Subcutaneous abdominal adipose tissue (tissue), 5 donors: ENCODE measurements around the gene IGLL5.
"Not testable (repeated sequence)": the region's sequence is repeated elsewhere in the genome, so short reads cannot be mapped to it uniquely, and the experiment has no call there.

Experiments used
- H3K27ac ChIP-seq: one replicate; pipeline ENCODE4 v1.7.0; 2013; ENCODE audit warnings: low read depth, mild to moderate bottlenecking, inconsistent platforms, low read length, moderate library complexity
- H3K27me3 ChIP-seq, 5 donors: one replicate each; pipeline ENCODE4 v1.7.0; 2013; ENCODE audit warnings: low read length in 5 of 5, inconsistent platforms in 1 of 5; ENCODE audit not compliant: control insufficient read depth in 5 of 5, insufficient read depth in 4 of 5
- H3K36me3 ChIP-seq, 5 donors: one replicate each; pipeline ENCODE4 v1.7.0; 2013; ENCODE audit warnings: low read length in 5 of 5; ENCODE audit not compliant: control insufficient read depth in 5 of 5, insufficient read depth in 5 of 5
- H3K4me1 ChIP-seq, 5 donors: one replicate each; pipeline ENCODE4 v1.7.0; 2013; ENCODE audit warnings: low read length in 5 of 5, mild to moderate bottlenecking in 3 of 5, moderate library complexity in 1 of 5; ENCODE audit not compliant: control insufficient read depth in 5 of 5, insufficient read depth in 5 of 5
- H3K4me3 ChIP-seq, 5 donors: one replicate each; pipeline ENCODE4 v1.7.0; 2013; ENCODE audit warnings: low read length in 5 of 5, low read depth in 1 of 5
- H3K9ac ChIP-seq, 5 donors: one replicate each; pipeline ENCODE4 v1.7.0; 2013; ENCODE audit warnings: low read length in 5 of 5, mild to moderate bottlenecking in 4 of 5, moderate library complexity in 3 of 5
- H3K9me3 ChIP-seq, 5 donors: one replicate each; pipeline ENCODE4 v1.7.0; 2013; ENCODE audit warnings: low read length in 5 of 5; ENCODE audit not compliant: control insufficient read depth in 5 of 5
- donor health status: healthy.
- donor health status: healthy.
- donor health status: healthy.
- donor health status: healthy.
- donor health status: healthy.

Gene IGLL5

DNA sequence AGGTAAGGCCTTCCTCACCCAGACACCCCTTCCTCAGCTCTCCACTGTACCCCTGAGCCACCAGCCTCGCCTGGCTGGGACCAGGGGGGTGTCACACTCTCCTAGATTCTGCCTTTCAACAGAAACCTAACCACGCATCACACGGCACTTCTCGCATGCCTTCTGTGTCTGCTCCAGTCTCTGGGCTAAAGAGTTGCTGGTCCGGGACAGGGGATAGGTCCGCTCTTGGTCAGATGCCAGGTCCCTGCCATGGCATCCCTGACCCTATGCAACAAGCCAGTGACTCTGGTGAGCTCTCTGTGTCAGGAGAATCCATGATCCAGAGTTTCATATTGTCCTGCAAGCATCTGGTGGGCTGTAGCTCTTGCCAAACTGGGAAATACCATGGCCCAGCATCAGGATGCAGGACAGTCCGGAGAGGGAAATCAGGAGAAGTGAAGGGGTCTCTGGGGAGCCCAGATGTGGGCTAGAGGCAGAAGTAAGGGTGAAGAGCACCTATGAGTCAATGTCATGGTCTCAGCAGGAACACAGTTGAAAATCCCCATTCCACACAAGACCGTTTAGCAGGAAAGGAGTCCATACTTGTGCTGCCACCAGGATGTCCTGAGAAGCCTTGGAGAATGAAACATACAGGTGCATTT, 14.1 kb downstream of the IGLL5 start:
- Histone ChIP-seq H3K4me3 (no peak overlapping the region), H3K9ac (no peak overlapping the region), H3K27ac (no peak overlapping the region), H3K36me3 (no peaks in the 10 kb centered on the region), H3K27me3 (peaks cover 0 to 10% (median 0%) of the 10 kb centered on the region in 5 donors), H3K4me1 (peaks cover 0 to 3% (median 0%) of the 10 kb centered on the region in 5 donors), H3K9me3 (no peaks in the 10 kb centered on the region)

DNA sequence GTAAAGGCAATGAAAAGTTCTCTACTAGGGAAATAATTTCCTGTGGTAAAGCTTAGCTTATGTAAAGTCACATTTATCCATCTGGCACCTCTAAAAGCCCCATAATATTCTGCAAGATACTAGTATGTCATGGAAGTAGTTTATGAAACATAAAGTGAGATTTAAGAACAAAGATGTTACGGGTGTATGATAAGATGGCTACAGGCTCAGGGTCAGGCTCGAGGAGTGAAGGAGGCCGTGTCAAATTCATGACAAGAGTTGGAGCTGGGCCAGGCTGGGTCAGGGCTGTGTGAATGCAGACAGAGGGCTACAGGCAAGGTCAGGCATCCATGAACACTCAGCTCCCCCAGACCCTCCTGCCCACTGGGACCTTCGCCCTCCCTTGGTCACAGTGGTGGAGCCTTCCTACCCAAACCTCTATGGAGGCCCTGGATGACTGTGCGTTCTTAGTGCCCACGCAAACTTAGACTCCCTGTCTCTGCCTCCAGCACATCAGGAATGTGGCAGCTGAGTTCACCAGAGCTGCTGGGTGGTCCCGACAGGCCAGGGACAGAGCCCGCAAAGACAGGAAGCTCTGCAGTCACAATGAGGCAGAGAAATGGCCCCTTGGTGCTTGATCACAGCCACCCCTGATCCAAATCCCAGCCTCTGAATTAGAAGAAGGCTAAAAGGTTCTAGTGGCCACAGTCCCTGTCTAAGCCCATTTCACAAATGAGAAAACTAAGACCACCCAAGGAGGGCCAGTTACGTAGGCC, 14.8 kb downstream of the IGLL5 start:
- no peak overlapping the region for H3K9ac ChIP-seq
- peaks cover 0 to 3% (median 0%) of the 10 kb centered on the region in 5 donors for H3K4me1 ChIP-seq
- H3K36me3 ChIP-seq, result no peaks in the 10 kb centered on the region
- H3K27ac ChIP-seq, result no peak overlapping the region
- H3K27me3 ChIP-seq, result peaks cover 0 to 11% (median 6%) of the 10 kb centered on the region in 5 donors
- no peaks in the 10 kb centered on the region for H3K9me3 ChIP-seq
- H3K4me3 ChIP-seq, result no peak overlapping the region

DNA sequence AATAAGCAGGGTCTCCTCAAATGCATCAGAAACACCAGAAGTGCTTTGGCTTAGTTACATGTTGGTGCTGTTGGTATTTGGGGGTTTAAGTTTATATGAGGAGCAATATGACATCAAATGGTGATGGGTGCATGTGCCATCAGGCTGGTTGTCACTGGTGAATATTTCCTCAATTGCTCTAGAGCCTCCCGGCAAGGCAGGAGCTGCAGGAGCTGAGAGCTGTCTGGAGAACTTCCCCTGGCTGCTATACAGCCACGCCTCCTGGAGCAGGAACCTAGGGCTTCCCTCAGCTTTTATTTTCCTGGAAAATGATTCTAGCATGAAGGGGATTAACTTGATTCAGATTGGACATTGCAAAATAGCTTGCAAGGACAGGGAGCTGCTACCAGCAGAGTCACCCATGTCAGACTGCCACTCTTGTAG, 15.8 kb downstream of the IGLL5 start:
- no peak overlapping the region for H3K27ac ChIP-seq
- H3K36me3 ChIP-seq, result no peaks in the 10 kb centered on the region
- H3K4me3 ChIP-seq, result no peak overlapping the region
- H3K27me3 ChIP-seq, result peaks cover 0 to 11% (median 6%) of the 10 kb centered on the region in 5 donors
- H3K4me1 ChIP-seq, result peaks cover 0 to 3% (median 0%) of the 10 kb centered on the region in 5 donors
- H3K9me3 ChIP-seq, result no peaks in the 10 kb centered on the region
- H3K9ac ChIP-seq, result no peak overlapping the region

DNA sequence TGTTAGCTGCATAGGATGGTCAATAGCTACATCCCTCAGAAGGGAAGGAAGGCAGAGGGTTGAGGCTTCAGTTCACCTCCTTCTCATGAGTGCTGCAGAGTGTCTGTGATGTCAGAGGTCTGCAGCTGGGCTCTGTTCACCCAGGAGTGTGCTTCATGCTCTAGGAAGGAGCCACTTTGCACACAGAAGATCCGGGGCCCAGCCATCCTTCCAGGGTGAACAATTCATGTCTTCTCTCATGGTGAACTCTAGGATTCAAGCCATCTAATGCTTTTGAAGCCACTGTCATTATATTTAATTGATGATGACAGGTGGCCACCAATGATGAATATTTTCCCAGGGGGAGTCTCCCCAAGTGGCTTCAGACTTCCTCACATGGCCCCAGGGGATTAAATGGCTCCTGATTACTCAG, 16.2 kb downstream of the IGLL5 start:
- not testable (repeated sequence) for H3K9ac ChIP-seq, H3K9me3 ChIP-seq, H3K4me3 ChIP-seq, H3K36me3 ChIP-seq, H3K27ac ChIP-seq, H3K4me1 ChIP-seq
- peaks cover 0 to 11% (median 6%) of the 10 kb centered on the region in 5 donors for H3K27me3 ChIP-seq

DNA sequence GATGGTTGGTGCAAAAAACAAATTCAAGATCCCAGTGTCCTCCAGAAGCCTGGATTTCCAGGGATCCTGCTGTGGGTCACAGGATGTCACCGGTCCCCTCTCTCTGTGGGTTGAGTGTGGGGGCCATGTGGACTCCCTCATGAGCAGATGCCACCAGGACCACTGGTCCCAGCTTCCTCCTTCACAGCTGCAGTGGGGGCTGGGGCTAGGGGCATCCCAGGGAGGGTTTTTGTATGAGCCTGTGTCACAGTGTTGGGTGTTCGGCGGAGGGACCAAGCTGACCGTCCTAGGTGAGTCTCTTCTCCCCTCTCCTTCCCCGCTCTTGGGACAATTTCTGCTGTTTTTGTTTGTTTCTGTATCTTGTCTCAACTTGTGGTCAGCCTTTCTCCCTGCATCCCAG, 17.1 kb downstream of the IGLL5 start:
- peaks cover 0 to 13% (median 6%) of the 10 kb centered on the region in 5 donors for H3K27me3 ChIP-seq
- not testable (repeated sequence) for H3K4me1 ChIP-seq, H3K9me3 ChIP-seq, H3K9ac ChIP-seq, H3K27ac ChIP-seq, H3K4me3 ChIP-seq, H3K36me3 ChIP-seq

DNA sequence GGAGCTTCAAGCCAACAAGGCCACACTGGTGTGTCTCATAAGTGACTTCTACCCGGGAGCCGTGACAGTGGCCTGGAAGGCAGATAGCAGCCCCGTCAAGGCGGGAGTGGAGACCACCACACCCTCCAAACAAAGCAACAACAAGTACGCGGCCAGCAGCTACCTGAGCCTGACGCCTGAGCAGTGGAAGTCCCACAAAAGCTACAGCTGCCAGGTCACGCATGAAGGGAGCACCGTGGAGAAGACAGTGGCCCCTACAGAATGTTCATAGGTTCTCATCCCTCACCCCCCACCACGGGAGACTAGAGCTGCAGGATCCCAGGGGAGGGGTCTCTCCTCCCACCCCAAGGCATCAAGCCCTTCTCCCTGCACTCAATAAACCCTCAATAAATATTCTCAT, 18.8 kb downstream of the IGLL5 start:
- peaks cover 2 to 14% (median 6%) of the 10 kb centered on the region in 5 donors for H3K27me3 ChIP-seq
- H3K36me3 ChIP-seq, H3K9me3 ChIP-seq, H3K9ac ChIP-seq, H3K27ac ChIP-seq, H3K4me1 ChIP-seq, H3K4me3 ChIP-seq: not testable (repeated sequence)

DNA sequence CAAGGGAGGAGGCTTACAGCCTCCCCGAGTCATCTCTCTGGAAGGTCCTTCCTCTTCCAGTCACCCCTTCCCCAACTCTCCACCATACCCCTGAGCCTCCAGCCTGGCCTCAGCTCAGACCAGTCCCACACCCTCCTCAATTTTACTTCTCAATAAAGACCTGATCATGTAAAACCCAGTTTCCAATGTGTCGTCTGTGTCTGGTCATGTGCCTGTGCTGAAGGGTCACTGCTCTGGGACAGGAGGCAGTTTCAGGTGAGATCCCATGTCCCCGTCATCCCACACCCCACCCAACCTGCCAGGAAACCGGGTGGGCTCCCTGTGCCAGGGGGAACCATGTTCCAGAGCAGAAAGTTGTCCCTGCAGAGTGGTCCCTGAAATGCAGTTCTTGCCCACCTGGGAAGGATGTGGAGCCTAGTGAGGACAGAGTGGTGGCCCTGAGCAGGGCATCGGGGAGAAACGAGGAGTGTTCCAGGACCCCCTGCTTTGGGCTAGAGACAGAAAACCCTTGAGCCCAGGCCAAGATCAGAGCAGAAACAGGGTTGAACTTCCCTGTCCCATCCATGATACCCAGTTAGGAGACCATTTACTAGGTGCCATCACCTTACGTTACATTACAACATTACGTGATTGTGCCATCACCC, 19.4 kb downstream of the IGLL5 start:
- Histone ChIP-seq H3K27me3 (peaks cover 2 to 7% (median 6%) of the 10 kb centered on the region in 5 donors), H3K9me3 (no peaks in the 10 kb centered on the region), H3K36me3 (no peaks in the 10 kb centered on the region), H3K9ac (no peak overlapping the region), H3K4me3 (no peak overlapping the region), H3K4me1 (no peaks in the 10 kb centered on the region), H3K27ac (no peak overlapping the region)

DNA sequence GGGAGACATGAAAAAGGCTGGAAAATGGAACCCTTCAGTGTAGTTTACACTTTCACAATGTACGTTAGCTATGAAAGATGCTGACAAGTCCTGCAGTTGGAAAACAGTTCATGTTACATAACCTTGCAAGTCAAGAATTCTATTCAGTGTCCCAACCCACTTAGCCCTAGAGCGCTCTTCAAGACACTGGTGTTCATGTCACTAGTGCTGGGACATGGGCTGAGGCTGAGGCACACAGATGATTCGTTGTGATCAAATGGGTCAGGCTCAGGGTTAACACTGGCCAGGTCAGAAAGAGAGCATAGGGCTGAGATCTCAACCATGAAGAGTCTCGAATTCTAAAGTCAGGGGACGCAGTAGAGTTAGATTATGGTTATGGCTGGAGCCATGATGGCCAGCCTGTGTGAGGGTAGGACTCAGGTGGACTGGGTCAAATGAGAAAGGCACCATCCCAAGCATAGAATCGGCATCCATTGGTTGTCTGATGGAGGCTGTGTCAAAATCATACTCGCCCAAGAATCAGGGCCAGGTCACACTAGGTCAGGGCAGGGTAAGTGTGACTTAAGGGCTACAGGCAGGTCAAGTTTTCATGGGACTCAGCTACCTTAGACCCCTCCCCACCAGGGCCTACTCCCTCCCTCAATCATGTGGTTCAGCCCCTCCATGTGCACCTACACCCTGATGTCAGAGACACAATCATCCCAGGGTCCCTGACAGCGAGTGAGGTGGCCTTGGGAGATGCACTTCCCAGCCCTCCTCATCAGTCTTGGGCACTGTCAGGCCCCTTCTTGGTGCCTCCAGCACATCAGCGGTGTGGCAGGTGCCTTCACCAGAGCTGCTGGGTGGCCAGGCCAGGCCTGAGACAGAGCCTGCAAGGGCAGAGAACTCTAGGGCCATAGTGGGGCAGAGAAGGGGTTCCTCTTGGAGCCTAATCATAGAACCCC, 20.2 kb downstream of the IGLL5 start:
- no peaks in the 10 kb centered on the region for H3K4me1 ChIP-seq
- no peak overlapping the region for H3K27ac ChIP-seq
- peaks cover 2 to 7% (median 4%) of the 10 kb centered on the region in 5 donors for H3K27me3 ChIP-seq
- no peaks in the 10 kb centered on the region for H3K9me3 ChIP-seq
- no peak overlapping the region for H3K4me3 ChIP-seq
- H3K36me3 ChIP-seq, result no peaks in the 10 kb centered on the region
- H3K9ac ChIP-seq, result no peak overlapping the region

DNA sequence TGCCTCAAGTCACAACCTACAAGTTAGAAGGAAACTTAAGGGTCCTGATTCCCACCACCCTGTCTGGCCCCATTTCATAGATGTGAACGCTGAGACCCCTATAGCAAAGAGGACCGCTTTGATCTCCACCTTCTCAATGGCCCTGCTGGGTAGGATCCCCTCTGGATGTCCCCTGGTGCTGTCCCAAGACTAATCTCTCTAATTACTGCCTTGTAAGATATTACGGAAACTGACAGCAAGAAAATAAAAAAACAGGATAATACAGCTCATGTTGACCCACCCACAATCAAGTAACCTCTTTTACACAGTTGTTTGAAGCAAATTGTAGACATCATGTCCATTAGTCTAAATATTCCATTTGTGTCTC, 20.9 kb downstream of the IGLL5 start:
- H3K27ac ChIP-seq, result no peak overlapping the region
- peaks cover 2 to 7% (median 4%) of the 10 kb centered on the region in 5 donors for H3K27me3 ChIP-seq
- no peaks in the 10 kb centered on the region for H3K9me3 ChIP-seq

More for the DNA sequence above, 20.9 kb downstream of the IGLL5 start:
- no peak overlapping the region for H3K4me3 ChIP-seq
- H3K4me1 ChIP-seq, result no peaks in the 10 kb centered on the region
- H3K36me3 ChIP-seq, result no peaks in the 10 kb centered on the region
- no peak overlapping the region for H3K9ac ChIP-seq
